ENCODE data around the gene CLEC9A.

DNA sequence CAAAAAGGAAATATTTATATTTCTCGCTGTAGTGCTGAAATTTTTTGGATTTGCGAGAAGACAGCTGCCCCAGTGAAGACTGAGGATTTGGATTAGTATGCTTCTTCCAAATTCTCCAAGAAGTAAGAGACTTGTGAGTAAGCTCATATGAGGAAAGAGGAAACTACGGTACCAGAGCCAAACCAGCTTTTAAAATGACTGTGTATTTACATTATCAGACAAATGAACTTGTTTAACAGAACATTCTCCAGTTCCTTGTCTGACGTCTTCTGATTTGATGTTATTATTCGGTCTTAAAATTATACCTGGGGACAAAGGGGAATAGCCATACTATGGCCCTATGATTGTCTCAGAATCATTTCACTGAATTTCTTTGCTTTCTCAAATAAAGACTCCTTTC lies 12.1 kb upstream of the CLEC9A start:
- TF ChIP-seq FOXM1 (IDR thresholded peaks at IDR 0.05; ENCODE audit: borderline replicate concordance) (no peak), HDGF (IDR thresholded peaks at IDR 0.05; ENCODE audit: borderline replicate concordance) (no peak), LEF1 (IDR thresholded peaks at IDR 0.05; ENCODE audit: borderline replicate concordance) (no peak), FOXK2 (IDR thresholded peaks at IDR 0.05) (no peak)

Data from HEK293T (cell line).